ENCODE results near the gene TECTA. TPM values are rescaled to one million over a fixed set of nuclear protein-coding genes. Genes with fewer than 3 reads are reported as not detected.
"Not testable (repeated sequence)": the region's sequence is repeated elsewhere in the genome, so short reads cannot be mapped to it uniquely, and the experiment has no call there.

Gene TECTA
- total RNA-seq, 1 donor from 2014 or later: 0.76 TPM

DNA sequence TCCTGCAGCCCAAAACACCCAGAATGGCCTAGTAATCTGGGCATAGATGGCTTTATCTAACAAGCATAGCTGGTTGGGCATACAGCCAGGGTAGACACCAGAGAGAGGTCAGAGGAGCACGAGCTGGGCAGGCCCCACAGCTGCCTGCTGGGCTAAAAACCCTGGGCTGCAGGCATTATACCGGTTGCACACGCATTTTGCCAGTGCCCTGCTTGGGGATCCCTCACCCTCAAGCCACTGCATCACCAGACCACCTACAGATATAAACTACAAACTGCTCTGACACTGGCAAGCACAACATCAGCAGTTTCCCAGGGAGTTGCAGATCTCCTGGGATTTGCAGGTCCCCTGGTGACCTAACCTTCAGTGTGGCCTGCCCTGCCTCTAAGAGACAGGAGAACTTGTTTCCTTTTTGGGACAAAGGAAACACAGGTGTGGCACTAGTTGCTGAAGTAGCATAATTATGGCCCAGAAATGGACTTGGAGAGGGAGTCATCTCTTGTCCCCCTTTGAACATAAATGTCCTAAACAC is 112.4 kb downstream of the TECTA start:
- ATAC-seq (no peak), DNase-seq (ENCODE audit: low spot score) (no peak)

DNA sequence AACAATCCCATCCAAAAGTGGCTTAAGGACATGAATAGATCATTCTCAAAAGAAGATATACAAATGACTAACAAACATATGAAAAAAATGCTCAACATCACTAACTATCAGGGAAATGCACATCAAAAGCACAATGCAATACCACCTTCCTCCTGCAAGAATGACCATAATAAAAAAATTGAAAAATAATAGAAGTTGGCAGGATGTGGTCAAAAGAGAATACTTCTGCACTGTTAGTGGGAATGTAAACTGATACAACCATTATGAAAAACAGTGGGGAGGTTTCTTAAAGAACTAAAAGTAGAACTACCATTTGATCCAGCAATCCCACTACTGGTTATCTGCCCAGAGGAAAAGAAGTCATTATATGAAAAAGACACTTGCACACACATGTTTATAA is 113.8 kb downstream of the TECTA start:
- DNase-seq (ENCODE audit: low spot score) (no peak), ATAC-seq (no peak)
- intact Hi-C loops (cut with DNase I): no loop called here

More for the DNA sequence above, 112.4 kb downstream of the TECTA start:
- intact Hi-C loops (cut with DNase I): no loop called here

DNA sequence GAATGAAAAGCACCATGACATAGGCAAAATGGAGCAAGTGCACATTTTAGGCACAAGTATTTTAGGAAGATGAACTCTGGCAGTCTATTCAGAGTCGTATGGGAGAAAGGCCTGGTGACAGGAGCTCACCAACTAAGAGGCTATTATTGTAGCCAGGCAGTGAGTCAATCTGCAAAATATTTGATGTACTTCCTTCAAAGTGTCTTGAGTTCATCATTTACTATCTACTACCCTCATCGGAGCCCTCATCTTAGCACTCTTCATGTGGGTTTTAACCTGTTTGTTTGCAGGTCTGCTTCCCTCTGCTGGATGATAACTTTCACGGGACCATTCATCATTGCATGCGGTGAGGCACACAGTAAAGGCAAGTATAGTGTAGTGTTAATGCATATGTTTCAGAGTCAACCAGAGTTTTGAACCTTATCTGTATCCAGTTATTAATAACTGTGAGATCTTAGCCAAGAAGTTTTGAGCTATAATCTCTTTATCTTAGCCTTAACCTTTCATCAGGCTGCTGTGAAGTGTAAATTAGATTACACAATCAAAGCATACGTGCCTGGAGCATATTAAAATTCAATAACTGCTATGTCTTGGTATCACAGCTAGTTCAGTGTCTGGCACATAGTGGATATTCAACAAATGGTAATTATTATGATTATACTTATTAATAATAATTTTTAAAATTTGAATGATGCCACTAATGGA is 120.6 kb downstream of the TECTA start:
- ATAC-seq: no peak
- intact Hi-C loops (cut with DNase I): no loop called here
- no peak for DNase-seq (ENCODE audit: low spot score)

DNA sequence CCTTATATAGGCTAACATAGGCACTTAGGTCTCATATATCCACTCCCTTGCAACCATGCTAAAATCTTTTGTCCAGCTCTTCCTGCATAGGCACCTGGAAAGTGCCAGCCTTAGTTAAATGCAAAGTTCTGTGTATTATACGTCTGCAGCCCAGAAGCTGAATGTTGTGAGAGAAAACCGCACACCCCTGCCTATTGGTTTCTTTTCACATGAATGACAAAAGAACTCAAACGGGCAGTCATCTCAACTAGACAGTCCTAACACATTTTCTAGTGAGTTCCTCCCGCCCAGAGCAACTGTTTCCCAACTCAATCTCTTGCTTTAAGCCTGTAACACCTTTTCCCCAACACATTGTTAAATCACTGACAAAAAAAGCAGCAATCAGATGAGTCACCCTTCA is 122.1 kb downstream of the TECTA start:
- DNase-seq (ENCODE audit: low spot score): no peak

DNA sequence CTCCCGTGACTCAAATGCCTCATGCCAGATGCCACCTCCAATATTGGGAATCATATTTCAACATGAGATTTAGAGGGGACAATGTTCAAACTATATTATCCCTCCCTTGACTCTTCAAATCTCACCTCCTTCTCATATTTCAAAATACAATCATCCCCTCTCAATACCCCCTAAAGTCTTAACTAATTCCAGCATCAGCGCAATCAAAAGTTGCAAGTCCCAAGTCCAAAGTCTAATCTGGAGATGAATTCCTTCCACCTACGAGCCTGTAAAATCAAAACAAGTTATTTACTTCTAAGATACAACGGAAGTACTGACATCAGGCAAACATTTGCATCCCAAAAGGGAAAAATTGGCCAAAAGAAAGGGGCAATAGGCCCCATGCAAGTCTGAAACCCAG is 124.3 kb downstream of the TECTA start:
- ATAC-seq: no peak
- DNase-seq (ENCODE audit: low spot score): no peak
- intact Hi-C loops (cut with DNase I): no loop called here

More for the DNA sequence above, 122.1 kb downstream of the TECTA start:
- no peak for ATAC-seq
- intact Hi-C loops (cut with DNase I): no loop called here

DNA sequence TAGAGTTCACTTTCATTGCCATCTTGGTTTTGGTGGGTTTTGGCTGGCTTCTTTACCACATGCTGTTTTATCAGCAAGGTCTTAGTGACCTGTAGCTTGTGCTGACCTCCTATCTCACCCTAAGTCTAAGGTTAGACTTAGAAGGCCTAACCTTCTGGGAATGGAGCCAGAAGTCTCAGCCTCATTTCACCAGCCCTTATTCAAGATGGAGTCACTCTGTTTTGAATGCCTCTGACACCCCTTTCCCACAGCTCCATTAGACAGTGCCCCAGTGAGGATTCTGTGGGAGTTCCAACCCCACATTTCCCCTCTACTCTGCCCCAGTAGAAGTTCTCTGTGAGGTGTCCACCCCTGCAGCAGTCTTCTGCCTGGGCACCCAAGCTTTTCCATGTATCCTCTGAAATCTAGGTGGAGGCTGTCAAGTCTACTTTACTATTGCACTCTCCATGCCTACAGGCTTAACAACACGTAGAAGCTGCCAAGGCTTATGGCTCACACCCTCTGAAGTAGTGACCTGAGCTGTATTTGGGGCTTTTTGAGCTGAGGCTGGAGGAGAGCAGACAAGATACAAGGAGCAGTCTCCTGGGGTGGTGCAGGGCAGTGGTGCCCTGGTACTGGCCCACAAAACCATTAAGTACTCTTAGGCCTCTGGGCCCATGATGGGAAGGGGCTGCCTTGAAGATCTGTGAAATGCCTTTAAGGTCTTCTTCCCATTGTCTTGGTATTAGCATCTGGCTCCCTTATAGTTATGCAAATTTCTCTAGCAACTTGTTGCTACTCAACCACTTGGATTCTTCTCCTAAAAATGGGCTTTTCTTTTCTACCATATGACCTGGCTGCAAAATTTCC is 125.6 kb downstream of the TECTA start:
- ATAC-seq (no peak), DNase-seq (ENCODE audit: low spot score) (no peak)
- intact Hi-C loops (cut with DNase I): no loop called here

DNA sequence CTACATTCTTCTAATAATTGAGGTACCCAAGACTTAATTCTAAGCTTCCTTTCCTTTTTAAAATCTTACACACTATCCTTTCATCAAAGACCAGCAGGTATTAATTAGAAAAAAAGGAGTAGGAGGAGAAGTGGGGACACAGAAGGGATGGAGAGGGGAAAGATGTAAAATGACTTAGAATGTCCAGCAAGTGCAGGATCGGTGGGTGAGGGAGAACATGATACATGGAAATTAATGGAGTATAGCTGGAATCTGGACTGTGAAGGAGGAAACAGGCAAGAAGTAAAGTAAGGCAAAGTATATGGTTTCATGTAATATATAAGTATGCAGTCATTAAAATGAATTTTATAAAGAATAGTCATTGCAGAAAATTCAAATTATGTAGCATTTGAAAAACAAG is 127.8 kb downstream of the TECTA start:
- DNase-seq (ENCODE audit: low spot score) (no peak), ATAC-seq (no peak)
- intact Hi-C loops (cut with DNase I): no loop called here

DNA sequence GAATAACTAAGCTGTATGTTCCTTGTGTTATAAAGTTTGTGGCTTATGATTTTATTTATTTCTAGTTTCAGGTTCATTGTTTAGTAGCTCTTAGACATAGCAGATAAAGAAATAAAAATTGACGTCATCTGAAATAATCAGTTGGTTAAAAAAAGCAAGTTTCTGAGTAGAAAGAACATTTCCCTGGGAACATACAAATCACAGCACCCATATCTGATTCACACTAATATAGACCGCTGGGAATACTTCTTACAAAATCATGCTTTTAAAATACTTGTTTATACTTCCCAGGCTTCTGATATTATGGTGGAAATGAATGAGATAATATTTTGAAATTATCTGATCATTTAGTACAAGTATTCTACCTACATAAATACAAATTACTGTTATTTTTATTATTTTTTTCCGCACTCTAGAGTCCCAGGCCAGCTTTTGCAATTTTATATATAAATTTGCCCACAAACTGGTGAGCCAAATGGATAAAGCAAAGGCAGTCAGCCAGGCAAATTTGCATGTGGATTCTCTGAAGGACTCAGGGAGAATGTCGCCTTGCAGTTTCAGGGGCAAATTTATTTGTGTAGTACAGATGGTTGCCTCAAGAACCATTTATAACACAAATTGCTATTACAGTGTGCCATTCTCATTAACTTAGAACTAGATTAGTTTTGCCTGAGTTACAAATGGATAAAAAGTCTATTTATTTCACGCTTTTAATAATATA is 128.6 kb downstream of the TECTA start:
- ATAC-seq (no peak), DNase-seq (ENCODE audit: low spot score) (no peak)
- intact Hi-C loops (cut with DNase I): no loop called here

DNA sequence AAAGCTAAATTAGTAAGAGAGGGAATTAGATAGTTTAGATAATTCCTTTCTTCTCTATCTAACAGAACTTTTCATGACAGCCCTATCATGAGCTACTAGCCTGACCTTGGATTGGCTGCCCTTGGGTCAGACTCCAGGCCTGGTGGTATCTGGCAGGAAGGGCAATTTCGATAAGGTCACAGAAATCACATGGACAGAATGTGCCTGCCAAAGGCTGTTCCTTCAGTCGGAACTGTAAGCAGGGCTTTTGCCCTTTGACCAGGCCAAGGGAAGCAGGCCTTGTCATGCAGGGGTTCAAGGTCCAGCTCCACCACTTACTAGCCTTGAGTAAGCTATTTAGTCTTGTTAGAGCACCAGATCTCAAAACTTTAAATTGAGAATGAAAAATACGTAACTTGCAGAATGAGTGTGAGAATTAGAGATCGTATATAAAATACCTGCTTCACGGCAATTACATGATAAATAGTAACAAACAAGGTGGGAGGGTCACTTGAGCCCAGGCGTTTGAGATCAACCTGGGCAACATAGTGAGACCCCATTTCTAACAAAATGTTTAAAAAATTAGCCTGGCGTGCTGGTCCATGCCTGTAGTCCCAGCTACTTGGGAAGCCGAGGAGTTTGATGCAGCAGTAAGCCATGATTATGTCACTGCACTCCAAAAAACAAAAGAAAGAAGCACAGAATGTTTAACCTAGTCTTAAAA is 130.7 kb downstream of the TECTA start:
- DNase-seq (ENCODE audit: low spot score) (no peak), ATAC-seq (no peak)
- intact Hi-C loops (cut with DNase I): no loop called here

DNA sequence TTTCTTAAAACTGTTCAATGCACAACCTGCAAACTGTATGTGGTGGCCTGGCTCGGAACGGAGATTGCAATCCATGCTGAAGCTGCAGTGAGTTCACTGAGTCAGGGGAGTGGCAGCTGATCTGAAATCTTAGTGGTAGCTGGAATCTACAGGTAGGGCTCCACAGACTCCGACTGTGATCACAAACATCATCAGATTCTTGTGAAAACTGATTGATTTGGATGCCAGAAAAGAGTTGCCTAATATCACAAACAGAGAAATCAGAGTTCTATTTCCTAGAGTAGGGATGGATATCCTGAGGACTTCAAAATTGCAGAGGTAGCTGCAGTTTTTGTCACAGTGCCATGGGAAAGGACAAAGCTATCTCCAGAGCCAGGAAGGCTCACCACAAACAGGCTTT is 134.0 kb downstream of the TECTA start:
- DNase-seq (ENCODE audit: low spot score): no peak
- intact Hi-C loops (cut with DNase I): no loop called here
- ATAC-seq: no peak

DNA sequence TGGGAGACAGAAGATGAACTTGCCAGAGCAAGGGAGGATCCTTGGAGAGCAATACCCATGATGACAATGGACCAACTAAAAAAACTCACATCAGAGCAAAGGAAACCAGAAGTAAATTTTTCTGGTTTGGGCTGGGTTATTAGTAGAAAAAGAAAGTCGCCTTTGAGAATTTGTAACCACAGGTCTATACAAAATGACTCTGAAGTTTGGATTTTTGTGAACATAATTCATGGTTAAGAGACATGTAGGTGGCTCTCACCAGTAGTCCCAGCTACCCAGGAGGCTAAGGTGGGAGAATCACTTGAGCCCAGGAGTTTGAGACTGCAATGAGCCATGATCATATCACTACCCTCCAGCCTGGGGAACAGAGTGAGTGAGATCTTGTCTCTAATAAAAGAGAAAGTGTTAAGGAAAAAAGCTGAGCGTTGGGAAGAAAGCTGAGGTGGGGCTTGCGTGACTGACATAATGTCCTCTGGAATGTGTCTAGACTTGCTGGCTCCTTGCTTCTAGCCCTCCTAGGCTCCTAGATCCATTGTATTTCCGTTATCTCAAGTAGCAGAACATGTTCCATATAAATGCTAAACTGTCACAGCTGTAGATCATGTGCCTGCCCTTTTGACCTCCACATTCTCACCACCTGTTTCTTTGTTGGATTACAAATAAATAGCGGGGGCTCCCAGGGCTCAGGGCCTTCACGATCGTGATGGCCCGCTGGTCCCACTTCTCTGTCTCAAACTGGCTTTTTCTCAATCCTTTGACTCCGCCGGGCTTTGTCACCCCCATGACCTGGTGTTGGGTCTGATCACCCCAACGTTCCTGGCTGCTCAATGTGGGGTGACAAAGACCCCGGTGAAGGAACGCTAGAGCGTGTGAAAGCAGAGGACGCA is 135.3 kb downstream of the TECTA start:
- intact Hi-C loops (cut with DNase I): no loop called here
- no peak for ATAC-seq
- DNase-seq (ENCODE audit: low spot score): no peak

DNA sequence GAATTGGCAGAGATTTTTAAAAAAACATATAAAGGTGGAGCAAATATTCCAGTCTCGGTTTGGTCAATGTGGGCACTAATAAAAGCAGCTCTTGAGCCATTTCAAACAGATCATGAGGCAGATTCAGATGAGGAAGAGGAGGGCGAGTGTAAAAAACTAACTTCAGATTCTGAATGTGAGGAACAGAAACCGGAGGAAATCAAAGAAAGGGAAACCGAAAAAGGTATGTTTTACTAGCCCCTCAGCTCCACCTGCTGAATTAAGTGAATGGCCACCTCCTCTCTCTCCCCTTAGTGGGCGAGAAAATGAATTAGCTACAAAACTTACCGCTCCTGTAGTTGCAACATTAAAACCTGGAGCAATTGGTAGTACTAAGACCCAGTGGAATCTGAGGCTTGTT is 136.2 kb downstream of the TECTA start:
- DNase-seq (ENCODE audit: low spot score); ATAC-seq; intact Hi-C loops (cut with DNase I): not testable (repeated sequence)

DNA sequence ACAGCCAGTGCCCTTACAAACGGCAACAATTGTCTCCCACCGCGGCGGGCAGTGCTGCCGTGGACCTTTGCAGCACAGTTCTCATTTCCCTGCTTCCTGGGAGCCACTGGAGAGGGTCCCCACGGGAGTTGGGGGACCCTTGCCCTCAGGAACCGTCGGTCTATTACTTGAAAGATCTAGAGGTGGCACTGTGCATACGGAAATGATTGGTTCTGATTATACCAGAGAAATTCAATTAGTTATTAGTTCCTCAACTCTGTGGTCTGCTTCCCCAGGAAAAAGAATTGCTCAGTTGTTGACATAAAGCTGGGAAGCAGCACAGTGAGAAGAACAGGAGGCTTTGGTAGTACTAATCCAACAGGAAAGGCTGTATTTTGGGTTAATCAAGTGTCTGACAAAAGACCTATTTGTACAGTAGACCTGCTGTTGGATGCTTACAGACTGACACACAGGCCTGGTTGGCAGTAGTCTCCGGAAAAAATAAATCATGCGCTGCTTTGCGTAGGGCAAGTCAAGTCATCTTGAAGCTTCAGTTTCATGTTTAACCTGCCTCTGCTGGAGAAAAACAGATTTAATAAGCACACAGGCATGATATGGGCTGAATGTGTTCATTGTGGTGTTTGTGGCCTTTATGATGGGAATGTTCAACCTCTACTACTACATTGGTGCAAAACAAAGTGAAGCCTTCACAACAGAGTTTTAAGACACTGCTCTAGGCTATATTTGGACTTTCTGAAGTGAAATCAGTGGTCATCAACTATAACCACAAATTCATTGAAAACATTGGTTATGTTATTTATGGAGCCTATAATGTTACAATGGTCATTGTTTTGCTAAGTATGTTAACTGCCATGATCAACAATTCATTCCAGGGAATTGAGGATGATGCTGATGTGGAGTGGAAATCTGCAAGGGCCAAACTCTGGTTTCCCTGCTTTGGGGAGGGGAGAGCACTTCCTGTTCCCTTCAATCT is 136.9 kb downstream of the TECTA start:
- no peak for DNase-seq (ENCODE audit: low spot score)
- intact Hi-C loops (cut with DNase I): no loop called here
- no peak for ATAC-seq

DNA sequence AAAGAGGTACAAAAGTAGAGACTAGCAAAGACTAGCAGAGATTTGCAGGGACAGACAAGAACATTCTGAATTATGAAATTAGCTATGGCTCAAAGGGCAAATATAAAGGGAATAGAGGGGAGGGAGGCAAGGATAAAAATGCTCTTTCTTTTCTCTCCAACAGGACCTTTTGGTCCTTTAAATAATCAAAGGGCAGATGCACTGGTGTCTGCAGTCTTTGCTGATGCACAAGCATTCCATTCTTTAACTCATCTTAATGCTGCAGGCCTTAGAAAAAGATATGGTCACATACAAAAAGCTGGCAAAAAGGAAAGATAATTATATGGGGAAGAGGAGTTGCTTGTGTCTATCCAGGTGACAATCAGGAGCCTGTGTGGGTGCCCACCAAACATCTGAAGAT is 137.9 kb downstream of the TECTA start:
- ATAC-seq: no peak

DNA sequence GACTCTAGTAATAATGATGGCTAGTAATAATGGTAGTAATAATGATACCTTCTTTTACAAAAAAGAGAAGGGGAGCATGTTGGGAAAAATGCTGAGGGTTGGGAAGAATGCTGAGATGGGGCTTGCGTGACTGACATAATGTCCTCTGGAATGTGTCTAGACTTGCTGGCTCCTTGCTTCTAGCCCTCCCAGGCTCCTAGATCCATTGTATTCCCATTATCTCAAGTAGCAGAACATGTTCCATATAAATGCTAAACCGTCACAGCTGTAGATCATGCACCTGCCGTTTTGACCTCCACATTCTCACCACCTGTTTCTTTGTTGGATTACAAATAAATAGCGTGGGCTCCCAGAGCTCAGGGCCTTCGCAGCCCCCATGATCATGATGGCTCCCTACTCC is 139.0 kb downstream of the TECTA start:
- ATAC-seq; DNase-seq (ENCODE audit: low spot score); intact Hi-C loops (cut with DNase I): not testable (repeated sequence)

More for the DNA sequence above, 137.9 kb downstream of the TECTA start:
- intact Hi-C loops (cut with DNase I): no loop called here
- no peak for DNase-seq (ENCODE audit: low spot score)

DNA sequence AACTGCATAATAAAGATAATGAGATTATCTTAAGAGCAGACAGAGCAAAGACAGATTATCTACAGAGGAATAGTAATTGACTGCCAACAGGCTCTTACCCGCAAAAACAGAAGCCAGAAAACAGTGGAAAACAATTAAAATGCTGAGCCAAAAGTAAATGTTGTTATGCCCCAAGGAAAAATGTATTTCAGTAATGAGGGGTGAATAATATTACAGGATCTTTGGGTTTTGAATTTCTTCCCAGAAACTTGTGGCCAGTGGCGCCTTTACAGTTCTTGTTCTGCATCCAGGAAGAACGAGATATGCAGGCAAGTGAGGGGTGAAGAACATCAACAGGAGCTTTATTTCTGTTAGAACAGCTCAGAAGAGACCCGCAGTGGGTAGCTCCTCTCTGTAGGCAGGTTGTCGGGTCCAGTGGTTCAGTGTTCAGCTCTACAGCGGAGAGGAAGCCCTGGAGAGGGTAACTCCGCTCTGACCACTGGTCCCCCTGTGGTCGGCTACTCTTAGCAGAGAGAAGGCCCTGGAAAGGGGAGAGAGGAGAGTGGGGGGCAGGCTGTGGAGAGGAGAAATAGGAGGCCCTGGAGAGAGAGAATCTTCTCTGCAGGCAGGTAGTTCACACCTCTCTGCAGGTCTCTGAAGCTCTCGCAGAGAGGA is 139.7 kb downstream of the TECTA start:
- ATAC-seq (no peak), DNase-seq (ENCODE audit: low spot score) (no peak)
- intact Hi-C loops (cut with DNase I): no loop called here
